KOPT-K1 (cell line): ENCODE results near the gene ATXN1.

Experiments
- H3K27ac ChIP-seq: fragments of 200-600 bp; sonication (generic); 2 replicates; pipeline ENCODE4 v1.5.1; 2016; ENCODE audit warnings: antibody characterized with exemption, mild to moderate bottlenecking, low read depth, low read length; ENCODE audit not compliant: poor library complexity, severe bottlenecking
- H3K36me3 ChIP-seq: fragments of 200-600 bp; sonication (generic); 2 replicates; pipeline ENCODE4 v1.5.1; 2017; ENCODE audit warnings: antibody characterized with exemption, mild to moderate bottlenecking, low read length, moderate library complexity; ENCODE audit not compliant: insufficient read depth
- H3K9me3 ChIP-seq: fragments of 200-600 bp; sonication (generic); 2 replicates; pipeline ENCODE4 v1.5.1; 2017; ENCODE audit warnings: antibody characterized with exemption, low read length, mild to moderate bottlenecking; ENCODE audit not compliant: insufficient read depth, poor library complexity, severe bottlenecking

Gene ATXN1

GRCh38 chr6:16591396-16592222, 169.7 kb downstream of the ATXN1 start:
- Histone ChIP-seq H3K9me3 (no peaks in the 10 kb centered on the region), H3K36me3 (no peaks in the 10 kb centered on the region), H3K27ac (no peak overlapping the region)

GRCh38 chr6:16585805-16586204, 175.5 kb downstream of the ATXN1 start:
- H3K9me3 ChIP-seq: peaks cover 13% of the 10 kb centered on the region
- H3K36me3 ChIP-seq: no peaks in the 10 kb centered on the region; the same call in 1 of the 2 replicates
- H3K27ac ChIP-seq: no peak overlapping the region

GRCh38 chr6:16583144-16583762, 178.0 kb downstream of the ATXN1 start:
- peaks cover 13% of the 10 kb centered on the region for H3K9me3 ChIP-seq
- no peaks in the 10 kb centered on the region; the same call in 1 of the 2 replicates for H3K36me3 ChIP-seq
- H3K27ac ChIP-seq: no peak overlapping the region

- no peaks in the 10 kb centered on the region; the same call in 1 of the 2 replicates for H3K36me3 ChIP-seq
- no peak overlapping the region for H3K27ac ChIP-seq
- H3K9me3 ChIP-seq: peaks cover 13% of the 10 kb centered on the region
Measured at GRCh38 chr6:16582446-16583143, 178.7 kb downstream of the ATXN1 start.

GRCh38 chr6:16578695-16579285, 182.5 kb downstream of the ATXN1 start:
- no peak overlapping the region for H3K27ac ChIP-seq
- no peaks in the 10 kb centered on the region for H3K36me3 ChIP-seq
- no peaks in the 10 kb centered on the region for H3K9me3 ChIP-seq

GRCh38 chr6:16576451-16577368, 184.6 kb downstream of the ATXN1 start:
- Histone ChIP-seq H3K27ac (no peak overlapping the region), H3K36me3 (no peaks in the 10 kb centered on the region), H3K9me3 (no peaks in the 10 kb centered on the region)

- Histone ChIP-seq H3K36me3 (no peaks in the 10 kb centered on the region), H3K27ac (no peak overlapping the region), H3K9me3 (no peaks in the 10 kb centered on the region)
Measured at GRCh38 chr6:16575655-16576054, 185.6 kb downstream of the ATXN1 start.

- Histone ChIP-seq H3K27ac (no peak overlapping the region), H3K36me3 (no peaks in the 10 kb centered on the region), H3K9me3 (no peaks in the 10 kb centered on the region)
Measured at GRCh38 chr6:16572943-16573342, 188.3 kb downstream of the ATXN1 start.

GRCh38 chr6:16572317-16572716, 188.9 kb downstream of the ATXN1 start:
- Histone ChIP-seq H3K36me3 (no peaks in the 10 kb centered on the region), H3K27ac (no peak overlapping the region), H3K9me3 (no peaks in the 10 kb centered on the region)

GRCh38 chr6:16570946-16571345, 190.3 kb downstream of the ATXN1 start:
- no peak overlapping the region for H3K27ac ChIP-seq
- no peaks in the 10 kb centered on the region for H3K36me3 ChIP-seq

GRCh38 chr6:16570221-16570553, 191.1 kb downstream of the ATXN1 start:
- Histone ChIP-seq H3K27ac (no peak overlapping the region), H3K9me3 (no peaks in the 10 kb centered on the region), H3K36me3 (no peaks in the 10 kb centered on the region)

More at GRCh38 chr6:16570946-16571345, 190.3 kb downstream of the ATXN1 start:
- H3K9me3 ChIP-seq: no peaks in the 10 kb centered on the region

GRCh38 chr6:16568128-16568527, 193.1 kb downstream of the ATXN1 start:
- Histone ChIP-seq H3K27ac (no peak overlapping the region), H3K36me3 (no peaks in the 10 kb centered on the region), H3K9me3 (no peaks in the 10 kb centered on the region)

GRCh38 chr6:16567071-16567470, 194.2 kb downstream of the ATXN1 start:
- H3K27ac ChIP-seq: no peak overlapping the region
- H3K36me3 ChIP-seq: no peaks in the 10 kb centered on the region
- H3K9me3 ChIP-seq: no peaks in the 10 kb centered on the region

- H3K9me3 ChIP-seq: no peaks in the 10 kb centered on the region
- H3K27ac ChIP-seq: no peak overlapping the region
- H3K36me3 ChIP-seq: no peaks in the 10 kb centered on the region
Measured at GRCh38 chr6:16564436-16564835, 196.8 kb downstream of the ATXN1 start.
